IPS DF 6.9 (cell line): ENCODE results near the gene TAF6.
A peak's percentile ranks its signal among the peaks of the same experiment; 100 is the strongest.

Source experiments
- DNase-seq: peaks from one replicate; pipeline ENCODE4 v3.0.0-alpha.2; 2013; ENCODE audit warnings: low read depth, low spot score
- H3K27ac ChIP-seq: one replicate; pipeline ENCODE4 v1.5.1; 2013; ENCODE audit warnings: low read length, control low read depth
- H3K27me3 ChIP-seq: 2 replicates; pipeline ENCODE4 v1.6.1; 2013; ENCODE audit warnings: mild to moderate bottlenecking, low read length; ENCODE audit not compliant: control insufficient read depth, insufficient read depth
- H3K36me3 ChIP-seq: 2 replicates; pipeline ENCODE4 v1.6.1; 2013; ENCODE audit warnings: low read length; ENCODE audit not compliant: control insufficient read depth, insufficient read depth
- H3K4me1 ChIP-seq: 2 replicates; pipeline ENCODE4 v1.6.1; 2013; ENCODE audit warnings: low read length; ENCODE audit not compliant: control insufficient read depth, insufficient read depth
- H3K4me3 ChIP-seq: 2 replicates; pipeline ENCODE4 v1.5.1; 2013; ENCODE audit warnings: mild to moderate bottlenecking, low read length
- H3K9me3 ChIP-seq: 2 replicates; pipeline ENCODE4 v1.6.1; 2013; ENCODE audit warnings: low read length, inconsistent platforms; ENCODE audit not compliant: control insufficient read depth, insufficient read depth
- WGBS: extraction: QIAGEN DNeasy Blood & Tissue Kit; methylation state at CpG from one replicate; pipeline ENCODE4 v1.1.7; 2013; ENCODE audit warnings: mixed read lengths, missing lambda C conversion rate; ENCODE audit not compliant: insufficient read length, insufficient coverage; 5-methylcytosine and 5-hydroxymethylcytosine counted together

Gene TAF6

GRCh38 chr7:100157334-100158228 lies 38.4 kb upstream of the TAF6 start:
- WGBS, result no CpG with 5 or more reads among the region's 32 CpGs
- H3K27ac ChIP-seq, result no peak overlapping the region
- DNase-seq, result no peak

DNA sequence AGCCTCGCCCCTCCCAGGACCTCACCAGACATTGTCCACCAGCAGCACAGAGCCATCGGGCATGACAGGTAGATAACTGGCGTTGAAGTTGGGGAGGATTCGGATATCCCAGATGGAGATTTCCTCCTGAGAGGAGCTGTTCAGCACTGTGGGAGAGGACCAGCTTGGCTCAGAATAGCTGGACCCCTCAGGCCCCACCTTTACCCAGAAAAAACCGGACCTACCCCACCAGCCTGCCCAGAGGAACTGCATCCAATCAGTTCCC lies 37.8 kb upstream of the TAF6 start:
- Histone ChIP-seq H3K4me1 (no peaks in the 10 kb centered on the region; the same call in none of the 2 replicates), H3K27me3 (no peaks in the 10 kb centered on the region), H3K9me3 (no peaks in the 10 kb centered on the region), H3K27ac (no peak overlapping the region), H3K36me3 (peaks cover 27% of the 10 kb centered on the region), H3K4me3 (no peak overlapping the region)
- no CpG with 5 or more reads among the region's 5 CpGs for WGBS
- no peak for DNase-seq

More at GRCh38 chr7:100157334-100158228, 38.4 kb upstream of the TAF6 start:
- H3K9me3 ChIP-seq, result no peaks in the 10 kb centered on the region
- H3K4me1 ChIP-seq, result no peaks in the 10 kb centered on the region; the same call in none of the 2 replicates
- peak overlapping the region; percentile 80; the same call in 1 of the 2 replicates for H3K4me3 ChIP-seq
- peaks cover 27% of the 10 kb centered on the region for H3K36me3 ChIP-seq
- H3K27me3 ChIP-seq, result no peaks in the 10 kb centered on the region

DNA sequence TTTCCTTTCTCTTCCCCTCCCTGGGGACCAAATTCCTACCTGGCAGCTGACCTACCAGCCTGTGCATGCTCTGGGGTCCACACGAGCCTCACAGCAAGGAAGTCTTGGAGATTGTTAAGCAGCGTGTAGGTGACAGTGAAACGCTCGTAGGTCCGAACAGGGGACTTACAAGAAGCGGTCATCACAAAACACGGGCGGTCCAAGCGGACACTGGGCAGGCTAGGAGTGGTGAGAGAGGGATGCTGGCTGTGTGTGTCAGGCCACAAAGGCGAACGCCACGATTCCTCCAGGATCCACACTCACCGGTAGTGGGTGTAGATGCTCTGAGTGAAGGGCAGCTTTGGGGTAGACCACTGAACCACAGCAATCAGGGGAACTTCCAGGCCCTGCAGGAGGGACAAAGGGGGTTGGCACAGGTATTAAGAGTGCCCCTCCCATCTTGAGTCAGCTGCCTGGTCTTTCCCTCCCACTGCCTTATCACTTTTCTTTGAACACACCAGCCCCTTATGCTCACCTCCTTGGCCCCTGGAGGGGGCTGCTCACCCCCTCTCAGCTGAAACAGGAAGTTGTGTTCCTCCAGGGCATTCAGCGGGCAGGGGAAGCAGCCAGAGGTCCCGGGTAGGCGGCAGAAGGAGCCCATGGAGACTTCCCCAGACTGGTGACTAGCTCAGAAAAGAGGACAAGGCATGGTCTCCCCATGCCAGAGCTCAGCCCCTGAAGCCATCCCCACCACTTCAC lies 37.3 kb upstream of the TAF6 start:
- Histone ChIP-seq H3K27ac (no peak overlapping the region), H3K36me3 (peaks cover 27% of the 10 kb centered on the region), H3K27me3 (no peaks in the 10 kb centered on the region), H3K4me1 (no peaks in the 10 kb centered on the region; the same call in none of the 2 replicates), H3K4me3 (no peak overlapping the region), H3K9me3 (no peaks in the 10 kb centered on the region)
- DNase-seq, result no peak
- WGBS, result no CpG with 5 or more reads among the region's 16 CpGs

- WGBS, result no CpG with 5 or more reads among the region's 20 CpGs
Measured at GRCh38 chr7:100155553-100156317, 36.6 kb upstream of the TAF6 start.

GRCh38 chr7:100154651-100155491 lies 35.7 kb upstream of the TAF6 start:
- Histone ChIP-seq H3K27ac (no peak overlapping the region), H3K27me3 (no peaks in the 10 kb centered on the region), H3K4me1 (no peaks in the 10 kb centered on the region; the same call in none of the 2 replicates), H3K4me3 (no peak overlapping the region), H3K36me3 (peaks cover 27% of the 10 kb centered on the region), H3K9me3 (no peaks in the 10 kb centered on the region)
- no CpG with 5 or more reads among the region's 30 CpGs for WGBS
- DNase-seq, result no peak

More at GRCh38 chr7:100155553-100156317, 36.6 kb upstream of the TAF6 start:
- Histone ChIP-seq H3K27me3 (no peaks in the 10 kb centered on the region), H3K27ac (no peak overlapping the region), H3K4me3 (no peak overlapping the region), H3K9me3 (no peaks in the 10 kb centered on the region), H3K36me3 (peaks cover 27% of the 10 kb centered on the region), H3K4me1 (no peaks in the 10 kb centered on the region; the same call in none of the 2 replicates)
- DNase-seq, result no peak

- Histone ChIP-seq H3K27ac (no peak overlapping the region), H3K36me3 (peaks cover 27% of the 10 kb centered on the region), H3K4me3 (no peak overlapping the region), H3K9me3 (no peaks in the 10 kb centered on the region), H3K27me3 (no peaks in the 10 kb centered on the region), H3K4me1 (no peaks in the 10 kb centered on the region; the same call in none of the 2 replicates)
- no CpG with 5 or more reads among the region's 16 CpGs for WGBS
- no peak for DNase-seq
Measured at GRCh38 chr7:100153708-100154535, 34.8 kb upstream of the TAF6 start.

- no peak overlapping the region for H3K4me3 ChIP-seq
- DNase-seq, result no peak
- no peak overlapping the region for H3K27ac ChIP-seq
- no peaks in the 10 kb centered on the region; the same call in none of the 2 replicates for H3K4me1 ChIP-seq
- no peaks in the 10 kb centered on the region for H3K9me3 ChIP-seq
- peaks cover 27% of the 10 kb centered on the region for H3K36me3 ChIP-seq
- H3K27me3 ChIP-seq, result no peaks in the 10 kb centered on the region
- no CpG with 5 or more reads among the region's 18 CpGs for WGBS
Measured at GRCh38 chr7:100152937-100153666, 33.9 kb upstream of the TAF6 start.

GRCh38 chr7:100152404-100152803 lies 33.2 kb upstream of the TAF6 start:
- H3K36me3 ChIP-seq, result peaks cover 27% of the 10 kb centered on the region
- no peak overlapping the region for H3K27ac ChIP-seq
- no peaks in the 10 kb centered on the region for H3K9me3 ChIP-seq
- H3K4me1 ChIP-seq, result no peaks in the 10 kb centered on the region; the same call in none of the 2 replicates
- no peak for DNase-seq
- H3K4me3 ChIP-seq, result no peak overlapping the region
- H3K27me3 ChIP-seq, result no peaks in the 10 kb centered on the region
